HepG2 (cell line): ENCODE measurements around the gene ATP4A. TPM values are rescaled to one million over a fixed set of nuclear protein-coding genes. Genes with fewer than 3 reads are reported as not detected.

ENCODE experiments used
- ATAC-seq: fragments of 200-7000 bp; cut with Tn5 transposase; 3 replicates; pipeline ENCODE4 v1.9.1; 2020; ENCODE audit warnings: mild to moderate bottlenecking, moderate library complexity
- BruUV-seq: library from RNA; stranded (reverse); fragments of 400-500 nt; replicated peaks from 2 replicates; lab custom pipeline; 2021; lab: Mats Ljungman, UMichigan
- CTCF ChIA-PET: fragments of 300-600 bp; formaldehyde crosslinking; extraction: SDS; loops from one replicate; lab custom pipeline; 2021; ENCODE audit warnings: low total read pairs, inconsistent platforms, low intra/inter-chr PET ratio; lab: Yijun Ruan, JAX
- POLR2A ChIA-PET: fragments of 350-600 bp; sonication (Branson Sonifier 250); formaldehyde crosslinking; loops from one replicate; lab custom pipeline; 2020; ENCODE audit warnings: antibody characterized with exemption, inconsistent platforms; lab: Yijun Ruan, JAX
- DNase-seq: peaks from one replicate; pipeline ENCODE4 v3.0.0-alpha.2; 2015; ENCODE audit warnings: low spot score
- FAIRE-seq: peaks from 3 replicates; lab custom pipeline; 2011; peaks lifted over from hg19 to GRCh38; lab: Jason Lieb, UNC
- H2AFZ ChIP-seq: one replicate; pipeline ENCODE4 v1.6.1; 2011; ENCODE audit warnings: low read length, inconsistent platforms
- H3K27ac ChIP-seq: fragments of 300-600 bp; 3 replicates; pipeline ENCODE4 v1.8.0; 2011; ENCODE audit warnings: mixed run types, mild to moderate bottlenecking, mixed read lengths, low read length, inconsistent platforms; ENCODE audit not compliant: insufficient read depth; ENCODE audit errors: extremely low read length
- H3K27me3 ChIP-seq, 2 experiments: fragments of 200-600 bp in 1 of 2; 2 replicates in 1 of 2; 3 replicates in 1 of 2; pipeline versions ENCODE4 v1.6.0 to v1.8.0; 2011; ENCODE audit warnings: low read length in 2 of 2, mild to moderate bottlenecking in 2 of 2, moderate library complexity in 2 of 2, inconsistent platforms in 1 of 2; ENCODE audit not compliant: insufficient read depth in 2 of 2, control insufficient read depth in 1 of 2
- H3K36me3 ChIP-seq, 2 experiments: fragments of 200-600 bp in 1 of 2; replicated peaks in 1 of 2; 2 replicates in 1 of 2; 3 replicates in 1 of 2; pipeline versions ENCODE4 v1.5.1 to v1.8.0; 2011; ENCODE audit warnings: low read length in 2 of 2, inconsistent platforms in 1 of 2; ENCODE audit not compliant: insufficient read depth in 2 of 2, control insufficient read depth in 1 of 2
- H3K4me1 ChIP-seq: 2 replicates; pipeline ENCODE4 v1.5.1; 2012; ENCODE audit warnings: low read length, inconsistent platforms; ENCODE audit not compliant: insufficient read depth
- H3K4me2 ChIP-seq: 2 replicates; pipeline ENCODE4 v1.6.0; 2011; ENCODE audit warnings: low read depth, low read length, inconsistent platforms
- H3K4me3 ChIP-seq, 3 experiments: fragments of 200-600 bp in 1 of 3; sonication (generic), shearing (Covaris generic) in 1 of 3; replicated peaks in 1 of 3; 2 replicates each; pipeline ENCODE4 v1.5.1; 2011 to 2016; ENCODE audit warnings: low read length in 3 of 3, inconsistent platforms in 2 of 3, low read depth in 2 of 3, mild to moderate bottlenecking in 2 of 3, control low read depth in 1 of 3, mixed read lengths in 1 of 3; ENCODE audit not compliant: insufficient read depth in 1 of 3
- H3K79me2 ChIP-seq: one replicate; pipeline ENCODE4 v1.6.1; 2011; ENCODE audit warnings: low read length, inconsistent platforms; ENCODE audit not compliant: insufficient read depth
- H3K9ac ChIP-seq: 2 replicates; pipeline ENCODE4 v1.6.0; 2011; ENCODE audit warnings: mild to moderate bottlenecking, low read depth, low read length, inconsistent platforms; ENCODE audit not compliant: insufficient read depth
- H3K9me3 ChIP-seq: 2 replicates; pipeline ENCODE4 v1.5.1; 2012; ENCODE audit warnings: mild to moderate bottlenecking, low read length
- H4K20me1 ChIP-seq: 2 replicates; pipeline ENCODE4 v1.6.0; 2011; ENCODE audit warnings: inconsistent platforms, mild to moderate bottlenecking, low read length, moderate library complexity; ENCODE audit not compliant: insufficient read depth
- BCL6 ChIP-seq: IDR thresholded peaks from 2 replicates; pipeline ENCODE4 v1.6.1; 2016; ENCODE audit warnings: missing genetic modification reagents, missing compliant biosample characterization
- BHLHE40 ChIP-seq: IDR thresholded peaks from 2 replicates; pipeline ENCODE4 v1.6.1; 2011; ENCODE audit warnings: low read length, improper control_type of control experiment
- CAMTA2 ChIP-seq: sonication (generic); formaldehyde crosslinking; IDR thresholded peaks from 2 replicates; pipeline ENCODE4 v1.4.0; 2020; ENCODE audit warnings: mild to moderate bottlenecking, missing genetic modification reagents, borderline replicate concordance
- ETV5 ChIP-seq: IDR thresholded peaks from 2 replicates; pipeline ENCODE4 v1.6.1; 2018; ENCODE audit warnings: missing biosample characterization, missing genetic modification reagents, inconsistent platforms, borderline replicate concordance
- LCORL ChIP-seq, 2 experiments: fragments of 450-650 bp in 1 of 2; sonication (generic) in 1 of 2; formaldehyde crosslinking in 1 of 2; IDR thresholded peaks; 2 replicates each; pipeline versions ENCODE4 v1.5.0 to v1.6.1; 2017 to 2020; ENCODE audit warnings: antibody characterized with exemption in 1 of 2, missing genetic modification reagents in 1 of 2
- MTA1 ChIP-seq: sonication (generic); formaldehyde crosslinking; IDR thresholded peaks from 2 replicates; pipeline ENCODE4 v1.4.0; 2020; ENCODE audit warnings: missing genetic modification reagents, mild to moderate bottlenecking, borderline replicate concordance
- SALL2 ChIP-seq: sonication (generic); formaldehyde crosslinking; IDR thresholded peaks from 2 replicates; pipeline ENCODE4 v1.8.1; 2023; ENCODE audit warnings: mild to moderate bottlenecking, missing genetic modification reagents, inconsistent platforms
- SP5 ChIP-seq: IDR thresholded peaks from 2 replicates; pipeline ENCODE4 v1.6.1; 2016; ENCODE audit warnings: low read depth, borderline replicate concordance
- ZBTB42 ChIP-seq: sonication (generic); formaldehyde crosslinking; IDR thresholded peaks from 2 replicates; pipeline ENCODE4 v1.5.0; 2020; ENCODE audit warnings: mild to moderate bottlenecking, missing genetic modification reagents
- ZNF12 ChIP-seq: sonication (generic); formaldehyde crosslinking; IDR thresholded peaks from 2 replicates; pipeline ENCODE4 v1.5.0; 2020; ENCODE audit warnings: missing genetic modification reagents
- ZNF569 ChIP-seq: sonication (generic); formaldehyde crosslinking; IDR thresholded peaks from 2 replicates; pipeline ENCODE4 v1.5.0; 2020; ENCODE audit warnings: mild to moderate bottlenecking, missing genetic modification reagents, moderate library complexity, borderline replicate concordance
- ZNF577 ChIP-seq: sonication (generic); formaldehyde crosslinking; IDR thresholded peaks from 2 replicates; pipeline ENCODE4 v1.4.0; 2020; ENCODE audit warnings: mild to moderate bottlenecking, low read depth, missing genetic modification reagents, borderline replicate concordance
- ZNF629 ChIP-seq: sonication (generic); formaldehyde crosslinking; conservative IDR thresholded peaks from 2 replicates; pipeline ENCODE4 v1.5.0; 2020; ENCODE audit warnings: missing genetic modification reagents
- ZNF749 ChIP-seq: sonication (generic); formaldehyde crosslinking; IDR thresholded peaks from 2 replicates; pipeline ENCODE4 v1.8.0; 2022; ENCODE audit warnings: mild to moderate bottlenecking, missing genetic modification reagents, moderate library complexity, borderline replicate concordance
- ZNF776 ChIP-seq: sonication (generic); formaldehyde crosslinking; IDR thresholded peaks from 2 replicates; pipeline ENCODE4 v1.4.0; 2020; ENCODE audit warnings: mild to moderate bottlenecking, missing genetic modification reagents
- ZSCAN25 ChIP-seq: sonication (generic); formaldehyde crosslinking; IDR thresholded peaks from 2 replicates; pipeline ENCODE4 v1.8.0; 2022; ENCODE audit warnings: mild to moderate bottlenecking, missing genetic modification reagents
- WGBS: methylation state at CpG from one replicate; pipeline ENCODE4 v1.1.6; 2017; ENCODE audit warnings: low lambda C conversion rate; 5-methylcytosine and 5-hydroxymethylcytosine counted together
- in situ Hi-C: cut with HindIII; loops from 2 replicates; pipeline ENCODE4 v1.10.0; 2017; ENCODE audit warnings: low pct_unique_long_range_greater_than_20kb; ENCODE audit not compliant: extremely low pct_ligation_motif_present
- intact Hi-C: fragments of 100-400 bp; cut with micrococcal nuclease; formaldehyde crosslinking; loops from one replicate; pipeline ENCODE4 v1.10.0; 2022; ENCODE audit not compliant: unreplicated experiment
- polyA plus RNA-seq, 8 experiments: library from polyadenylated mRNA; depleted of rRNA in 3 of 8; stranded (reverse) in 7 of 8; unstranded in 1 of 8; fragments of >200 nt; fragmentation: Illumina TruSeq in 4 of 8; extraction: Trizol in 4 of 8; gene quantifications; 2 replicates each; pipeline versions ENCODE4 v1.2.1 to v1.2.3, GENCODE V29; 2011 to 2016; ENCODE audit warnings: low read depth in 4 of 8, missing spikeins in 1 of 8, mixed read lengths in 1 of 8; ENCODE audit not compliant: insufficient read depth in 1 of 8
- total RNA-seq, 5 experiments: library from RNA; depleted of rRNA; stranded (reverse); fragments of >200 nt; fragmentation: Illumina TruSeq; extraction: Trizol; gene quantifications; 2 replicates each; pipeline ENCODE4 v1.2.3, GENCODE V29; 2016; ENCODE audit warnings: low read depth in 1 of 5

Gene ATP4A
- total and polyA plus RNA-seq, 2 of the 13 experiments (the other 11 are each of a cell fraction or from before 2014, with no cell fraction given), result 0.08 to 0.11 TPM

DNA sequence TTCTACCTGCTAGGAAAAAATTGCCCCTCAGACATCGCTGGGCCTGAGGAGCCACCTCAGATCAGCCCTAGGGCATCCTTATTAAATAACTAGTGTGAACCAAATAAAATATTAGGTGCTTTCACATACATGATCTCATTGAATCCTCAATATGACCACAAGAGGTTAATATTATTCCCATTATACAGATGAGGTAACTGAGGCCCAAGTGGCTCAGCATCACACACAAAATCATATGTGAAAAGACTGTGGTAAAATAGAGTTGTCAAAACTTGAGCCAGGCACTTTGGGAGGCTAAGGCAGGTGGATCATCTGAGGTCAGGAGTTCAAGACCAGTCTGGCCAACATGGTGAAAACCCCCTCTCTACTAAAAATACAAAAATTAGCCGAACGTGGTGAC lies 47.1 kb downstream of the ATP4A start:
- no peak for TF ChIP-seq LCORL (IDR thresholded peaks at IDR 0.05)
- no peak for TF ChIP-seq LCORL (CRISPR knock-in tag; IDR thresholded peaks at IDR 0.05)
- peak; percentile 80 for TF ChIP-seq ZNF629 (CRISPR knock-in tag)
- 83% methylated on average over 3 of the region's 3 CpGs for WGBS
- CTCF ChIA-PET, result no interaction called here

DNA sequence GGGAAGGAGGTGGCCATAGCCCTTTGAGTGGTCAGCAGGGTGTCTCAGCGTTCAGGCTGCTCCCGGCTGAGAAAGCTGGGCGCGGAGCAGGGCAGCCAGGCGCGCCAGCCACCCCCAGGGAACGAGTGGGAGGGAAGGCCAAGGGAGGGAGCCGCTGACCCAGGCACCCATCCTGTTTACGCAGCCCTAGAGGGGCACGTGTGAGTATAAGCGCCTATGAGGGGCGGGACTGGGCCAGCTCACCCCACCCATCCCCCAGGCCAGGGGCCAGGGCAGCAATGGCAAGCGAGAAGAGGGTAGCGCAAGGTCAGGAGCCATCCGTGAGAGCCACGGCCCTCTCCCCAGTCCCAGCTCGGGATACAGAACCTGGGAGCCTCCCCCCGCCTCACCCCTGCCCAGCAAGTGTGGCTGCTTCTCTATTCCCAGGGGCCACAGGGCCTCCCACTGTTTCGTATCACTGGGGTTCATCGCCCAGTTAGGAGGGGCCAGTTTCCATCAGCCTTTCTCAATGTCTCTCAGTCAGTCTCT lies 49.1 kb downstream of the ATP4A start:
- Histone ChIP-seq H3K4me1 (peaks cover 22% of the 10 kb centered on the region), H3K27ac (no peak overlapping the region), H3K36me3 (no peaks in the 10 kb centered on the region), H3K79me2 (no peaks in the 10 kb centered on the region), H3K27me3 (peaks cover 1 to 33% of the 10 kb centered on the region in 2 experiments; a peak in 3 of 5 replicates), H3K4me2 (peak overlapping the region; percentile 74), H3K4me3 (peak overlapping the region; percentile 12 to 63 (median 26); a peak in 5 of 6 replicates), H2AFZ (no peak overlapping the region), H4K20me1 (no peaks in the 10 kb centered on the region), H3K9me3 (no peaks in the 10 kb centered on the region), H3K9ac (peak overlapping the region; percentile 17; the same call in 1 of the 2 replicates)
- ChIA-PET CTCF (no interaction called here), POLR2A (interaction anchor here (1.2 to 1.3 kb wide), 2 partner anchors 25 to 233 kb away, joined by 3 to 5 read pairs; no protein-coding TSS in a partner anchor)
- FAIRE-seq (no peak), DNase-seq (peak; percentile 25), ATAC-seq (peak; percentile 20)
- WGBS, result 10% methylated on average over 9 of the region's 20 CpGs
- no TSS peak for BruUV-seq
- in situ Hi-C loops (no loop called here), intact Hi-C loops (no loop called here)
- peak; percentile 37; the same call in 1 of the 2 replicates for TF ChIP-seq BHLHE40
- no peak for TF ChIP-seq ZNF569 (CRISPR knock-in tag)
- TF ChIP-seq SALL2 (CRISPR knock-in tag), result 0 out of 2 replicates have a peak, but pooled peaks have one; percentile 37
- TF ChIP-seq ZNF749, result no peak
- TF ChIP-seq CAMTA2 (CRISPR knock-in tag), result no peak
- TF ChIP-seq ZNF776, result peak; percentile 44; the same call in 1 of the 2 replicates
- TF ChIP-seq BCL6 (CRISPR knock-in tag), result no peak
- TF ChIP-seq MTA1 (CRISPR knock-in tag), result no peak
- peak; percentile 44; the same call in 1 of the 2 replicates for TF ChIP-seq ZNF12 (CRISPR knock-in tag)
- no peak for TF ChIP-seq ZBTB42 (CRISPR knock-in tag)
- 0 out of 2 replicates have a peak, but pooled peaks have one; percentile 19 for TF ChIP-seq ETV5 (CRISPR knock-in tag)
- TF ChIP-seq SP5 (CRISPR knock-in tag), result 0 out of 2 replicates have a peak, but pooled peaks have one; percentile 37
- TF ChIP-seq ZSCAN25 (CRISPR knock-in tag), result peak; percentile 96
- no peak for TF ChIP-seq ZNF577 (CRISPR knock-in tag)

More for the DNA sequence above, 47.1 kb downstream of the ATP4A start:
- H3K4me2 ChIP-seq, result no peak overlapping the region
- BruUV-seq, result no TSS peak
- no peak overlapping the region for H3K4me3 ChIP-seq
- intact Hi-C loops (no loop called here), in situ Hi-C loops (no loop called here)
- no peak overlapping the region for H3K9ac ChIP-seq
- no peaks in the 10 kb centered on the region for H3K36me3 ChIP-seq
- no peak for FAIRE-seq
- H3K79me2 ChIP-seq, result no peaks in the 10 kb centered on the region
- no peaks in the 10 kb centered on the region for H4K20me1 ChIP-seq
- H3K4me1 ChIP-seq, result peaks cover 18% of the 10 kb centered on the region
- POLR2A ChIA-PET, result no interaction called here
- DNase-seq, result no peak
- H2AFZ ChIP-seq, result no peak overlapping the region
- no peak for ATAC-seq
- peaks cover 1 to 38% of the 10 kb centered on the region in 2 experiments; a peak in 4 of 5 replicates for H3K27me3 ChIP-seq
- no peak overlapping the region for H3K27ac ChIP-seq
- no peaks in the 10 kb centered on the region for H3K9me3 ChIP-seq
